ENCODE measurements around the gene ETV6. TPM values are rescaled to one million over a fixed set of nuclear protein-coding genes. Genes with fewer than 3 reads are reported as not detected.

The ETV6 gene
- total and polyA plus RNA-seq, 9 of the 15 experiments (the other 6 are each of a cell fraction or from before 2014, with no cell fraction given), result 0.81 to 12.7 (median 4.1) TPM

- TF ChIP-seq GMEB1 (CRISPR knock-in tag; IDR thresholded peaks at IDR 0.05) (0 out of 2 replicates have a peak, but pooled peaks have one; percentile 12), ZNF57 (CRISPR knock-in tag; IDR thresholded peaks at IDR 0.05) (no peak), RFX1 (IDR thresholded peaks at IDR 0.05) (peak; percentile 85), TBP (optimal IDR thresholded peaks at IDR 0.05; ENCODE audit: low read depth, low read length) (no peak), MXI1 (IDR thresholded peaks at IDR 0.05; ENCODE audit: low read depth, low read length) (no peak), FOXJ3 (CRISPR knock-in tag; IDR thresholded peaks at IDR 0.05) (no peak), NUFIP1 (IDR thresholded peaks at IDR 0.05; ENCODE audit: partially characterized antibody) (no peak), NR0B1 (IDR thresholded peaks at IDR 0.05; ENCODE audit: partially characterized antibody) (no peak), PML (IDR thresholded peaks at IDR 0.05; ENCODE audit: low read length) (no peak), DIDO1 (tag; IDR thresholded peaks at IDR 0.05; ENCODE audit: low read depth) (no peak), ZNF740 (CRISPR knock-in tag; IDR thresholded peaks at IDR 0.05) (no peak), ZNF740 (tag; IDR thresholded peaks at IDR 0.05) (peak in 1 of 2 experiments; percentile 62; a peak in 1 of 4 replicates), ZNF143 (CRISPR knock-in tag; IDR thresholded peaks at IDR 0.05) (no peak), GTF2A2 (tag; IDR thresholded peaks at IDR 0.05) (no peak), ZFPM2 (CRISPR knock-in tag; IDR thresholded peaks at IDR 0.05) (no peak), HDAC1 (IDR thresholded peaks at IDR 0.05) (no peak), FUS (optimal IDR thresholded peaks at IDR 0.05; ENCODE audit: low read depth, low read length) (no peak)
- TF ChIP-seq, protein P1, sequence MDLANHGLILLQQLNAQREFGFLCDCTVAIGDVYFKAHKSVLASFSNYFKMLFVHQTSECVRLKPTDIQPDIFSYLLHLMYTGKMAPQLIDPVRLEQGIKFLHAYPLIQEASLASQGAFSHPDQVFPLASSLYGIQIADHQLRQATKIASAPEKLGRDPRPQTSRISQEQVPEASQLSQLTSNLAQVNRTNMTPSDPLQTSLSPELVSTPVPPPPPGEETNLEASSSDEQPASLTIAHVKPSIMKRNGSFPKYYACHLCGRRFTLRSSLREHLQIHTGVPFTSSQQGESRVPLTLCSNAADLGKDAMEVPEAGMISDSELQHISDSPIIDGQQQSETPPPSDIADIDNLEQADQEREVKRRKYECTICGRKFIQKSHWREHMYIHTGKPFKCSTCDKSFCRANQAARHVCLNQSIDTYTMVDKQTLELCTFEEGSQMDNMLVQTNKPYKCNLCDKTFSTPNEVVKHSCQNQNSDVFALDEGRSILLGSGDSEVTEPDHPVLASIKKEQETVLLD (IDR thresholded peaks at IDR 0.05), result no peak
- TF ChIP-seq, protein P2, sequence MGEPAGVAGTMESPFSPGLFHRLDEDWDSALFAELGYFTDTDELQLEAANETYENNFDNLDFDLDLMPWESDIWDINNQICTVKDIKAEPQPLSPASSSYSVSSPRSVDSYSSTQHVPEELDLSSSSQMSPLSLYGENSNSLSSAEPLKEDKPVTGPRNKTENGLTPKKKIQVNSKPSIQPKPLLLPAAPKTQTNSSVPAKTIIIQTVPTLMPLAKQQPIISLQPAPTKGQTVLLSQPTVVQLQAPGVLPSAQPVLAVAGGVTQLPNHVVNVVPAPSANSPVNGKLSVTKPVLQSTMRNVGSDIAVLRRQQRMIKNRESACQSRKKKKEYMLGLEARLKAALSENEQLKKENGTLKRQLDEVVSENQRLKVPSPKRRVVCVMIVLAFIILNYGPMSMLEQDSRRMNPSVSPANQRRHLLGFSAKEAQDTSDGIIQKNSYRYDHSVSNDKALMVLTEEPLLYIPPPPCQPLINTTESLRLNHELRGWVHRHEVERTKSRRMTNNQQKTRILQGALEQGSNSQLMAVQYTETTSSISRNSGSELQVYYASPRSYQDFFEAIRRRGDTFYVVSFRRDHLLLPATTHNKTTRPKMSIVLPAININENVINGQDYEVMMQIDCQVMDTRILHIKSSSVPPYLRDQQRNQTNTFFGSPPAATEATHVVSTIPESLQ (CRISPR knock-in tag; IDR thresholded peaks at IDR 0.05), result no peak
These were observed 27.6 kb upstream of the ETV6 start (continued) for GRCh38 chr12:11621797-11622423.
